GM12874 (cell line): ENCODE data around the gene FGF18.

Experiments
- TF ChIP-seq, protein P1 (sequence below): IDR thresholded peaks from 2 replicates; pipeline ENCODE4 v1.5.1; 2011; ENCODE audit warnings: low read depth, mild to moderate bottlenecking, control low read depth, low read length, moderate library complexity; ENCODE audit not compliant: insufficient read depth

FGF18 gene

GRCh38 chr5:171470420-171470819 lies 51.0 kb downstream of the FGF18 start:
- TF ChIP-seq, protein P1, sequence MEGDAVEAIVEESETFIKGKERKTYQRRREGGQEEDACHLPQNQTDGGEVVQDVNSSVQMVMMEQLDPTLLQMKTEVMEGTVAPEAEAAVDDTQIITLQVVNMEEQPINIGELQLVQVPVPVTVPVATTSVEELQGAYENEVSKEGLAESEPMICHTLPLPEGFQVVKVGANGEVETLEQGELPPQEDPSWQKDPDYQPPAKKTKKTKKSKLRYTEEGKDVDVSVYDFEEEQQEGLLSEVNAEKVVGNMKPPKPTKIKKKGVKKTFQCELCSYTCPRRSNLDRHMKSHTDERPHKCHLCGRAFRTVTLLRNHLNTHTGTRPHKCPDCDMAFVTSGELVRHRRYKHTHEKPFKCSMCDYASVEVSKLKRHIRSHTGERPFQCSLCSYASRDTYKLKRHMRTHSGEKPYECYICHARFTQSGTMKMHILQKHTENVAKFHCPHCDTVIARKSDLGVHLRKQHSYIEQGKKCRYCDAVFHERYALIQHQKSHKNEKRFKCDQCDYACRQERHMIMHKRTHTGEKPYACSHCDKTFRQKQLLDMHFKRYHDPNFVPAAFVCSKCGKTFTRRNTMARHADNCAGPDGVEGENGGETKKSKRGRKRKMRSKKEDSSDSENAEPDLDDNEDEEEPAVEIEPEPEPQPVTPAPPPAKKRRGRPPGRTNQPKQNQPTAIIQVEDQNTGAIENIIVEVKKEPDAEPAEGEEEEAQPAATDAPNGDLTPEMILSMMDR, result no peak

DNA sequence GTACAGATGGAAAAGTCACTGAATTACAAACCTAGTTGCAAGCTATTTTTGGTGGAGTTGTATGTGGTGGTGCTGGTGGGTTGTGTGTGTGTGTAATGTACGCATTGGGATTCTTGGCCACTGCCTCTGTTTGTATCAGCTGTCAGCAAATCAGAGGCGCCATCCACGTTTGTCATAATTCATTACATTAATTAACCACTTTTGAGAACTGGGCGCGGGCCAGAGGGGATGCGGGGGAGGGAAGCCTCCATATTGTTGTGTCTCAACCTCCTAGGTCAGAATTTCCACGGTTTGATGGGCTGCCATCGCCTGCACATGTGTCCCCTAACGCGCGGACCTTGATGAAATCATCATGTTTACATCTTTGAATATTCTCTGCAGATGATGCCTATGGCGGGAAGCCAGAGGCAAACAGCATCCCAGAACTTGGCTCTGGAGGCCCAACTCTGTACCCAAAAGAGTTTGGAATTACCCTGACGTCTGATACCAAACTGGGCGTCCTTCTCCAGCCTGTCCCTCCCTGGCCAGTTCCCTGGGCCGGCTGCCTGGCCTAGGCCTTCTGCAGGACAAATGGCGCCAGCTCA lies 54.9 kb downstream of the FGF18 start:
- TF ChIP-seq, protein P1, result no peak

DNA sequence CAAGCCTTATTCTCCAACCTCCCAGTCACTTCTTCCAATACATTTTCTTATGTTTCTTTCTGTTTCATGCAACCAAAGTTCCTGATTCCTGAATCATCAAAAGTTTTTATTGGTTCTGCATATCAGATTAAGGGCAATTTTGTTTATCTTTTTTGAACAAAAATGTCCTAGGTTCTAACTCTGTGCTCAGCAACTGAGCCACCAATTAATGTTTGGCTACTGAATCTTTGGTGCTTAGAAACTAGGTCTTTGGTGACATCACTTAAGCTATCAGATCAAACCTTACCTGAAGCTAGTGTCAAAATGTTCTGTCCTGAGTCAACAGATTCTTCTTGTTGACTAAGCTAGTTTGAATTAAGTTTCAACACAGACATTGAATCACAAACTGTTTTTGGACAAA lies 56.1 kb downstream of the FGF18 start:
- TF ChIP-seq, protein P1, result no peak

GRCh38 chr5:171476701-171477100 lies 57.3 kb downstream of the FGF18 start:
- TF ChIP-seq, protein P1, result no peak

DNA sequence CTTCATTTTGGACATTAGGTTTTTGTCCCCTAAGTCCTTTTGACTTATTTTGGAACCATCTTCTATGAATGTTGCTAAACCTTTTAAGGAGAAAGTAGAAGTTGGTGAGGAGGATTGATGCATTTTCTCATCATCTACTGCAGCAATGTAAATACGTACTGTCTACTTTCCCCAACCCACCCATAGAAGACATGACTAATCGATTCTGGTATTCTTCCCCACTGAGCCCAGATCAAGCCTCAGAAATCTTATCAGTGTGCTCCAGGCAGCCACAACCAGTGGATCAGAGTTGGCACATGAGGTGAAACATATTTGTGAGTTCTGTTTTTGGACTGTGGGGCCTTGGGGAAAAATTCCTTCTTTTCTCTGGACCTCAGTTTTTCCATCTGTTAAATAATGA lies 57.7 kb downstream of the FGF18 start:
- TF ChIP-seq, protein P1, result no peak

- TF ChIP-seq, protein P1, result no peak
These were observed 58.2 kb downstream of the FGF18 start for GRCh38 chr5:171477666-171478065.

DNA sequence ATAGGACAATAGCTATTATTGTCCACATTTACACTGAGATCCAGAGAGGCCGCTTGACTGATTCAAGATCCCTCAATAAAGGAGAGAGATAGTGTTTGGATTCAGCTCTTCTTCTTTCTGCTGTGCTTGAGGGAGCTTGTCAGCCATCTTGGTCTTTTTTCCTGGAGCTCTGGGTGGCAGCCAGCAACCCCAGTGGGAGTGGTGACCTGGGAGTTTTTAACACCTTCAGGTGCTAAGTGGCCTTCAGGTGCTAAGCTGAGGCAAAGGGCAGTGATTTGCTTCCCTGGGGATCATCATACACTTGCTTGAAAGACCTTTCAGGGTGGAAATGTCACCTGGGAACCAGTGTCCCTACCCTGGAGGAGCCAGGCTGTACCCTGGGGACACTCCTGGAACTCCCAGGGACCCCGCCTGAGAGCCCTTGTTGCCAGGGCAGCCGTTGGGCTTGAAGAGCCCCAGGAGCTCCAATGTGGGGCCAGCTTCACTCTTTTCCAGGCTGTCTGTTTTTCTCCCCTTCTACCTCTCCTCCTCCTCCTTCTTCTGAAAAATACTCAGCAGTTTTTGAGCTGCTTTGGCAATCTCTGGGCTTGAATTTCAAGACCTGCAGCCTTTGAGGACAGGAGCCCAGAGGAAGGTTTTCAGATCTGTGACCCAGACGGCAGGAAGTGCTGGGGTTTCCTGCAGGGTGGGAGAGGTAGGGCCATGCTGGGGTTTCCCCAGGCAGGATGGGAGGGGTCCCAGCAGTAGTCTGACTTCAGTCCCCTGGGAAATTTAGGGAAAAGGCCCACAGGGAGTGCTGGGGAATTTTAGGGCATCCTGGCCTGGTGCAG lies 59.7 kb downstream of the FGF18 start:
- TF ChIP-seq, protein P1, result no peak
